K562 (cell line): ENCODE results near the gene WDR27.

Experiments used
- CAMTA2 ChIP-seq: fragments of 250-450 bp; sonication (Bioruptor Pico); conservative IDR thresholded peaks from 2 replicates; pipeline ENCODE4 v1.5.1; 2022
- EZH2 ChIP-seq: IDR thresholded peaks from 2 replicates; pipeline ENCODE4 v1.6.1; 2012; ENCODE audit warnings: low read depth, mild to moderate bottlenecking, inconsistent platforms, low read length, borderline replicate concordance
- FOSL1 ChIP-seq: fragments of 200-800 bp; sonication (Bioruptor generic); conservative IDR thresholded peaks from 2 replicates; pipeline ENCODE4 v1.6.1; 2016; ENCODE audit warnings: missing genetic modification characterization, missing compliant biosample characterization
- FOXP1 ChIP-seq: sonication (generic); formaldehyde crosslinking; IDR thresholded peaks from 2 replicates; pipeline ENCODE4 v1.8.0; 2022; ENCODE audit warnings: mild to moderate bottlenecking, missing genetic modification reagents
- IRF2 ChIP-seq: sonication (generic); formaldehyde crosslinking; IDR thresholded peaks from 2 replicates; pipeline ENCODE4 v1.8.1; 2022; ENCODE audit warnings: mild to moderate bottlenecking, missing genetic modification reagents
- KAT8 ChIP-seq: fragments of 450-650 bp; IDR thresholded peaks from 2 replicates; pipeline ENCODE4 v1.6.1; 2016; ENCODE audit warnings: low read depth, mild to moderate bottlenecking
- POLR2AphosphoS2 ChIP-seq: IDR thresholded peaks from 2 replicates; pipeline ENCODE4 v1.6.1; 2012; ENCODE audit warnings: low read length, improper control_type of control experiment
- SNIP1 ChIP-seq: fragments of 450-650 bp; IDR thresholded peaks from 2 replicates; pipeline ENCODE4 v1.7.1; 2017; ENCODE audit warnings: low read depth, mild to moderate bottlenecking
- SRSF9 ChIP-seq: fragments of 200-400 bp; formaldehyde crosslinking; IDR thresholded peaks from 2 replicates; pipeline ENCODE4 v1.6.1; 2017; ENCODE audit warnings: low read depth, low read length, borderline replicate concordance
- ZFP91 ChIP-seq: sonication (generic); formaldehyde crosslinking; IDR thresholded peaks from 2 replicates; pipeline ENCODE4 v1.8.0; 2022; ENCODE audit warnings: mild to moderate bottlenecking, missing genetic modification reagents

- TF ChIP-seq FOXP1 (CRISPR knock-in tag) (no peak), SRSF9 (no peak), FOSL1 (tag) (no peak), EZH2 (no peak), CAMTA2 (CRISPR knock-in tag) (no peak), SNIP1 (no peak), KAT8 (no peak), IRF2 (CRISPR knock-in tag) (no peak), POLR2AphosphoS2 (no peak), ZFP91 (CRISPR knock-in tag) (no peak)
Measured at GRCh38 chr6:169729961-169730360, 28.1 kb upstream of the WDR27 start.
